ENCODE data around the gene ARHGAP10. TPM values are rescaled to one million over a fixed set of nuclear protein-coding genes. Genes with fewer than 3 reads are reported as not detected.

Gene ARHGAP10
- total RNA-seq, 1 experiment from 2014 or later = 36.6 TPM

DNA sequence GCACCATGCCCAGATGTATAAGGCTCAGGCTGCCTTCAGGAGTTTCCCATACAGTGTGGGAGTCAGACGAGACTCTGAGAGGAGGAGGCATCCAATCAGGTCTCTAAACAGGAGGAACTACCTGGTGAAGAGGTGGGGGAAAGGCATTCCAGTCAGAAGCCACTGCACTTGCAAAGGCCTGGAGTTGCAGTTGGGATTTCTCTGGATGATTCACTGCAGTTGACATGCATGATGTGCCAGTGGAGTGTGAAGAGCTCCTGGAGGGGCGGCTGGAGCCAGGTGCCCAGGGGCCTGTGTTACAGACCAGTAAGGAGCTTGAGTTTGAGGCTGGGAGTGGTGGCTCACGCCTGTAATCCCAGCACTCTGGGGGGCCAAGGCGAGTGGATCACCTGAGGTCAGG is 339.1 kb downstream of the ARHGAP10 start:
- DNase-seq = no peak
- TF ChIP-seq, protein P1, sequence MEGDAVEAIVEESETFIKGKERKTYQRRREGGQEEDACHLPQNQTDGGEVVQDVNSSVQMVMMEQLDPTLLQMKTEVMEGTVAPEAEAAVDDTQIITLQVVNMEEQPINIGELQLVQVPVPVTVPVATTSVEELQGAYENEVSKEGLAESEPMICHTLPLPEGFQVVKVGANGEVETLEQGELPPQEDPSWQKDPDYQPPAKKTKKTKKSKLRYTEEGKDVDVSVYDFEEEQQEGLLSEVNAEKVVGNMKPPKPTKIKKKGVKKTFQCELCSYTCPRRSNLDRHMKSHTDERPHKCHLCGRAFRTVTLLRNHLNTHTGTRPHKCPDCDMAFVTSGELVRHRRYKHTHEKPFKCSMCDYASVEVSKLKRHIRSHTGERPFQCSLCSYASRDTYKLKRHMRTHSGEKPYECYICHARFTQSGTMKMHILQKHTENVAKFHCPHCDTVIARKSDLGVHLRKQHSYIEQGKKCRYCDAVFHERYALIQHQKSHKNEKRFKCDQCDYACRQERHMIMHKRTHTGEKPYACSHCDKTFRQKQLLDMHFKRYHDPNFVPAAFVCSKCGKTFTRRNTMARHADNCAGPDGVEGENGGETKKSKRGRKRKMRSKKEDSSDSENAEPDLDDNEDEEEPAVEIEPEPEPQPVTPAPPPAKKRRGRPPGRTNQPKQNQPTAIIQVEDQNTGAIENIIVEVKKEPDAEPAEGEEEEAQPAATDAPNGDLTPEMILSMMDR (IDR thresholded peaks at IDR 0.05; ENCODE audit: insufficient read depth in 1 of 2, low read depth in 1 of 2, low read length in 1 of 2, severe bottlenecking in 1 of 2, unreplicated experiment in 1 of 2) = no peak
- H3K4me1 ChIP-seq = no peaks in the 10 kb centered on the region
- no peaks in the 10 kb centered on the region for H3K4me1 Mint-ChIP-seq (ENCODE audit: low read depth, unreplicated experiment)
- no TSS peak for BruUV-seq (replicated peaks)
- peaks cover 23% of the 10 kb centered on the region for H3K36me3 Mint-ChIP-seq (ENCODE audit: insufficient read depth, unreplicated experiment)
- intact Hi-C loops (cut with micrococcal nuclease; ENCODE audit: unreplicated experiment) = no loop called here
- no peak overlapping the region for H3K4me3 Mint-ChIP-seq (ENCODE audit: unreplicated experiment)
- H3K27me3 ChIP-seq (replicated peaks; ENCODE audit: control insufficient read depth, insufficient read depth, low read length) = no peaks in the 10 kb centered on the region
- ChIA-PET CTCF (no interaction called here), POLR2A (no interaction called here)
- H3K36me3 ChIP-seq (ENCODE audit: control insufficient read depth, insufficient read depth, low read length) = peaks cover 2% of the 10 kb centered on the region
- H3K4me3 ChIP-seq (ENCODE audit: low read depth, low read length) = no peak overlapping the region
- H3K27ac Mint-ChIP-seq (ENCODE audit: unreplicated experiment) = no peak overlapping the region
- no peaks in the 10 kb centered on the region for H3K9me3 ChIP-seq
- peaks cover 5% of the 10 kb centered on the region for H3K9me3 Mint-ChIP-seq (ENCODE audit: unreplicated experiment)
- no peaks in the 10 kb centered on the region for H3K27me3 Mint-ChIP-seq (ENCODE audit: insufficient read depth, unreplicated experiment)

DNA sequence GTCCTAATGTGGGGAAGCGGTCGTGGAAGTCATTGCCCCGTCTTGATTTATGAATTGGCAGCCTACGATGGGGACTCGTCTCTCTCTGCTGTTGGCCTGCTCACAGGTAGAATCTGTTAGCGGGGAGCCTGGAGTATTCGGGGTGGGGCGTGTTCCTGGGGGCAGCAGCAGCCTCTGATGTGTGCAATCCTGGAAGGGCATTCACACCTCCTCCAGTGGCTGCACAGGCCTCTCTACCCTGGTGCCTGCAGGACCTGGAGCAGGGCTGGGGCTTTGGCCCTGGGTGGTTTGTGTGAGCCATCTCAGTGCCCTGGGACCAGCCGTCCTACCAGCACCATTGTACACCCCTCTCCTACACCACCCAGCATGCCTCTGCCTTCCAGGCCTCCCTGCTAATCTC is 340.9 kb downstream of the ARHGAP10 start:
- Mint-ChIP-seq H3K4me1 (ENCODE audit: low read depth, unreplicated experiment) (no peaks in the 10 kb centered on the region), H3K9me3 (ENCODE audit: unreplicated experiment) (peaks cover 11% of the 10 kb centered on the region), H3K27ac (ENCODE audit: unreplicated experiment) (no peak overlapping the region), H3K27me3 (ENCODE audit: insufficient read depth, unreplicated experiment) (no peaks in the 10 kb centered on the region), H3K4me3 (ENCODE audit: unreplicated experiment) (no peak overlapping the region), H3K36me3 (ENCODE audit: insufficient read depth, unreplicated experiment) (peaks cover 23% of the 10 kb centered on the region)
- Histone ChIP-seq H3K4me3 (ENCODE audit: low read depth, low read length) (no peak overlapping the region), H3K36me3 (ENCODE audit: control insufficient read depth, insufficient read depth, low read length) (peaks cover 2% of the 10 kb centered on the region), H3K4me1 (no peaks in the 10 kb centered on the region), H3K9me3 (no peaks in the 10 kb centered on the region), H3K27me3 (replicated peaks; ENCODE audit: control insufficient read depth, insufficient read depth, low read length) (no peaks in the 10 kb centered on the region)
- CTCF ChIA-PET = no interaction called here
- TF ChIP-seq, protein P1 (IDR thresholded peaks at IDR 0.05; ENCODE audit: insufficient read depth in 1 of 2, low read depth in 1 of 2, low read length in 1 of 2, severe bottlenecking in 1 of 2, unreplicated experiment in 1 of 2) = no peak
- intact Hi-C loops (cut with micrococcal nuclease; ENCODE audit: unreplicated experiment) = no loop called here
- POLR2A ChIA-PET = no interaction called here
- no TSS peak for BruUV-seq (replicated peaks)
- no peak for DNase-seq

DNA sequence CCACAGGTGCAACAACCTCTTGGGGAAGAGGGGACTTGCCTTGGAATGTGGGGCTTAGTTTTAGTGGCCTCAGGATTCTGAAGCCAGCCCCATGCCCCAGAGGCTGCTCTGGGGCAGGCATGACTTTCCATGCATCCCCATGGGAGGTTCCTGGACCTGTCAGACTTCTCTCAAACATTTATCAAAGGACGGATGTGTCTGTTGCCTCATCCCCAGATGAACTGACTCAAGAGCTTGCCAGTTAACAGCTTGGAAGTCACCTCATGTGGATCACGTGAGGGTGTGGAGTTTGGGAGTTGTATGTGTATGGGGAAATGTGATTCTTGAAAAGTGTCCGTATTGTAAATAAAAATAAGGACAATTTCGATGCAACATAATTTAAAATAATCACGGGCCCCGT is 341.5 kb downstream of the ARHGAP10 start:
- BruUV-seq (replicated peaks) = no TSS peak
- no peak overlapping the region for H3K4me3 ChIP-seq (ENCODE audit: low read depth, low read length)
- DNase-seq = no peak
- no peaks in the 10 kb centered on the region for H3K27me3 Mint-ChIP-seq (ENCODE audit: insufficient read depth, unreplicated experiment)
- H3K27ac Mint-ChIP-seq (ENCODE audit: unreplicated experiment) = no peak overlapping the region
- ChIA-PET POLR2A (no interaction called here), CTCF (no interaction called here)
- H3K9me3 ChIP-seq = no peaks in the 10 kb centered on the region
- H3K4me1 ChIP-seq = no peaks in the 10 kb centered on the region
- H3K4me3 Mint-ChIP-seq (ENCODE audit: unreplicated experiment) = no peak overlapping the region
- H3K27me3 ChIP-seq (replicated peaks; ENCODE audit: control insufficient read depth, insufficient read depth, low read length) = no peaks in the 10 kb centered on the region
- peaks cover 2% of the 10 kb centered on the region for H3K36me3 ChIP-seq (ENCODE audit: control insufficient read depth, insufficient read depth, low read length)
- H3K36me3 Mint-ChIP-seq (ENCODE audit: insufficient read depth, unreplicated experiment) = peaks cover 23% of the 10 kb centered on the region
- peaks cover 11% of the 10 kb centered on the region for H3K9me3 Mint-ChIP-seq (ENCODE audit: unreplicated experiment)
- intact Hi-C loops (cut with micrococcal nuclease; ENCODE audit: unreplicated experiment) = no loop called here
- H3K4me1 Mint-ChIP-seq (ENCODE audit: low read depth, unreplicated experiment) = no peaks in the 10 kb centered on the region
- TF ChIP-seq, protein P1 (IDR thresholded peaks at IDR 0.05; ENCODE audit: insufficient read depth in 1 of 2, low read depth in 1 of 2, low read length in 1 of 2, severe bottlenecking in 1 of 2, unreplicated experiment in 1 of 2) = no peak
